AG08395 (cell line): ENCODE data around the gene VWCE.

Source experiments
- DNase-seq: peaks from one replicate; pipeline ENCODE4 v3.0.0; 2012; ENCODE audit warnings: mixed read lengths, low spot score

VWCE gene

GRCh38 chr11:61294717-61295595 is at the start of gene VWCE:
VWCE (minus strand) TSS chr11:61295316; CDS start chr11:61295037, 279 bp downstream.
- DNase-seq, result peak; percentile 64

- no peak for DNase-seq
Observed at GRCh38 chr11:61343792-61344745, 49.0 kb upstream of the VWCE start.

GRCh38 chr11:61342207-61342803 is 47.2 kb upstream of the VWCE start:
- DNase-seq, result no peak

GRCh38 chr11:61341706-61342105 is 46.6 kb upstream of the VWCE start:
- DNase-seq, result no peak

DNA sequence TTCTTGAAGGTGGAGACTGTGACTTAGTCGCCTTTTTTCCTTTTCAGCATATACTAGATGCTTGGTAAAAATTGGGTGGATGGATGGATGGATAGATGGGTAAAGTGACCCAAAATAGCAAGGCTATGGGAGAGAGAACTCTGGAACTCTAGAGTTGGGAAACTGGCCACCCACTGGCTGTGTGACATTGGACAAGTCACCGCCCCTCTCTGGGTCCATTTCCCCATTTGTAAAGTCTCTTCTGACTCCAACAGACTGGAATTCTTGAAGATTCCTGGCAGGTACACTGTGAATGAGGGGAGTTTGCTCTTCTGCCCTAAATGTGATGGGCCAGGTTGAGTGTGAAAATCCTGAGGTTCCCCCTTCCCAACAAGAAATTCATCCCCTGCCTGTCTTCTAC is 45.9 kb upstream of the VWCE start:
- no peak for DNase-seq

DNA sequence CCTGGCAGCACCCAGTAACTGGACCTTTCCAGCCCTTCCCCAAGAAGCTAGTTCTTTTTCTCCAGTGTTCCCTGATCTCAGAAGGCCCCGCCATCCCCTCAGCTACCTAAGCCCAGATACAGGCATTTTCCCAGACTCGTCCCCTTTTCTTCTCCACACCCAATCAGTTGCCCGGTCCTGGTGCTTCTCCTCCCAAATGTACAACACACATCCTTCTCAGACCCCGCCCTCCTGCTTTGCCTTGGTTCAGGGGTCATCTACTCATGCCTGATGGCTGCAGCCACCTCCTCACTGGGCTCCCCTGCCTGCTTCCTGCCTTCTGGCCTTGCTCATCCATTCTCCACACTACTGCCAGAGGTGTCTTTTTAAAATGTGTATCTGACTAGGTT is 44.4 kb upstream of the VWCE start:
- no peak for DNase-seq

- DNase-seq, result no peak
Observed at GRCh38 chr11:61338783-61339489, 43.8 kb upstream of the VWCE start.

DNA sequence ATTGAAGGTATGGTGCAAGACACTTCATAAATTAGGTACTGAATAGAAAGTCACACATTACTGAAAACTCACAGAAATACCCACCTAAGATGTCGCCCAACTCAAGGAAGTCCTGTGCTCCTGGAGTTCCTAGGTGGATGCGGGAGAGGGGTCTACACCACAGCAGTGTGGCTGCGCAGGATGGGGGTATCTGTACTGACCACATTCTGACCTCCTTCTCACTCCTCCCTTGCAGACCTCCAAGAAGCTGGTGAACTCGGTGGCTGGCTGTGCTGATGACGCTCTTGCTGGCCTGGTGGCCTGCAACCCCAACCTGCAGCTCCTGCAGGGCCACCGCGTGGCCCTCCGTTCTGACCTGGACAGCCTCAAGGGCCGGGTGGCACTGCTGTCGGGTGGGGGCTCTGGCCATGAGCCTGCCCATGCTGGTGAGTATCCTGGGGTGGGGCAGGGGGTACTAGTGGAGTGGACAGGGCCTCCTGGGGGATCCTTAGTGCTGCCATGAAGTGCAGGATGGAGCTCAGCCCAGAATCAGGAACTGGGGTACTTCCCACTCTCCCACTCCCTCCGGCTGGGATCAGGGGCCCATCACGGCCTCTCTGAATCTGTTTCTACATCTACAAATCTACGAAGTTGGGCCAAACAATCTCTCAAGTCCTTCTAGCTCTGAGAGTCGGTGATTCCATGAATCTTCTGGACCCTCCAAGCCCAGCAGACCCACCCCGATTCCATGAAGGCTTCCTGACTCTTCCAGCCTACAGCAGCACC is 42.8 kb upstream of the VWCE start:
- no peak for DNase-seq

DNA sequence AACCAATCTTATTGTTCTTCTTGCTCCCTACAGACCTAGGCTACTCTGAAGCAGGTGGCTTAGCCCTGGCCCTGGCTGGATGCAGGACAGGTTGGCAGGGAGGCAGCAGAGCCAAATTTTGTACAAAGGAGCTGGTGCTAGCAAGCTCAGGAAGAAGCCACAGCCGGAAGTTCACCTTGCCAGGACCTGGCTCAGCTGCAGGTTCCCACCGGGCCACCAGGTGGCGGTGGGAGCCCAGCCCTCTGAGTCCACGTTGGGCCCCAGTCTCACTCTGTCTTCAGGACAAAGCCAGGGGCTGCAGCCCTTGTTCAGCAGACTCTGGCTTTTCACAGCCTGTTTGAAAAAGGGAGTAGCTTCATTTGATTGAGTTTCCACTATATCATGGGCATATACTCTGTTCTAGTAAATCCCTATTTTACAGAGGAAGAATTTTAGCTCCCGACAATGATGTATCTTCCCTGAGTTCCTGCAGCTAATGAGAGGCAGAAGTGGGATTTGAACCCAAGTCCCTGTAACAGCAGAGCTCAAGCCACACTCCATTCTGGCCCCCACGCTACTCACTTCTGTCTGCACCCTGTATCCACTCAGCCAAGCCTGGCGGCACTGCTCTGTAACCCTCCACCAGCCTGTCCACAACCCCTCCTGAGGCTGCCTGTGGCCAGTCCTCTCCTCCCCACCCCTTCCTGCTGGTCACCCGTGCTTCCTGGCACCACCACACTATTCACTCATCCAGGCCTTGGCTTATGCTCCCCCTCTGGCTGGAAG is 41.2 kb upstream of the VWCE start:
- peak; percentile 84 for DNase-seq

DNA sequence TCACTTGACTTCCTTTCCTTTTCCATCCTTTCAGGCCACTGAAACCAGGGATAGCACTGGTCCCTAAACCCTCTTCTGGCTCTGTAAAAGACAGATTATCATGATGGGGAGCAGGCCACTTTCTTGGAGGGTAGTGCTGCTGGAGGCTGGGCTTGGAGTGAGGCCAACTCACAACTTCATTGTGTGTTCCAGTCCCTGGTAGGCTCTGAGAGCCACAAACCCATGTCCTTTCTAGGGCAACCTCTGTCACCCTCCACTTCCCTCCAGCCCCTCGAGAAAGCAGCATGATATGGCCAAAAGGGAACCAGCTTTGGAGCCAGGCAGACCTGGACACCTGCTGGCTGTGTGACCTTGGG is 40.2 kb upstream of the VWCE start:
- no peak for DNase-seq

DNA sequence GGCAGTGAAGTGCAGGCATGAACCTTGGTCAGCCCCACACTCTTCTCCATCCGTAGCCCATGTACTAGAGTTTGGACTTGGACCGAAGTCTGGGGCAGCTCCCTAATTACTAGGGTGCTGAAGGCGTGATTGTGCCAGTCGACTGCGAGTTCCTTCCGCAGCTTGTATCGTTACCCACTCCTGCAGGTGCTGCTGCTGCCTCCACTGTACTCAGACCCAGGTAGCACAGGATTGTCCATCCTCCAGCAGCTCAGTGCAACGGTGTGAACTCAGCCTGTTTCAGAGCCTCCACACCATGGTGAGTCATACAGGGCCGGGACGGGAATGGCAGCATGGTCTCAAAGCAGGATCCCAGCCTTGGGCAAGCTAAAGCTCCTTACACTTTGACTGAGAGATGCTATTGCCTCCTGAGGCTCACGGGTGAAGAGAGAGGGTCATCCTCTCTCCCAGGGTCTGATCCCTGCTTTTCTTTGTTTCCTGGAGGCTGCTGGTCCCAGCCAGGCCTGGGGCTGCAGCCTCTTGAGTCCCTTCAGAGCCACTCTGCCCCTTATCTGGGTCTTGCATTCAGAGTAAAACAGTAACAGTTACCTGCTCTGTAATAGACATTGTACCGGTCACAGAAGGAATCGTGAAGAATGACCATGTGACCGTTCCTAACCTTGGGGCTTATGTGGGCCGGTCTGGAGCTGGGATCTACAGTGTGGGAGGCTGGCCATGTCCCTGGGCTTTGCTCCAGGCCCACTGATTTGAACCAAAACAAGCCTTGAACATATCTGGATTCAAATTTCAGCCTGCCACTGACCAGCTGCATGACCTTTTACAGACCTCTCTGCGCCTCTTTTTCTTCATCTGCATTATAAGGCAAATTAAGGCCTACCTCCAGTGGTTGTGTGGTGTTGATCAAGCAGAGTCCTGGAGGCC is 39.6 kb upstream of the VWCE start:
- no peak for DNase-seq

DNA sequence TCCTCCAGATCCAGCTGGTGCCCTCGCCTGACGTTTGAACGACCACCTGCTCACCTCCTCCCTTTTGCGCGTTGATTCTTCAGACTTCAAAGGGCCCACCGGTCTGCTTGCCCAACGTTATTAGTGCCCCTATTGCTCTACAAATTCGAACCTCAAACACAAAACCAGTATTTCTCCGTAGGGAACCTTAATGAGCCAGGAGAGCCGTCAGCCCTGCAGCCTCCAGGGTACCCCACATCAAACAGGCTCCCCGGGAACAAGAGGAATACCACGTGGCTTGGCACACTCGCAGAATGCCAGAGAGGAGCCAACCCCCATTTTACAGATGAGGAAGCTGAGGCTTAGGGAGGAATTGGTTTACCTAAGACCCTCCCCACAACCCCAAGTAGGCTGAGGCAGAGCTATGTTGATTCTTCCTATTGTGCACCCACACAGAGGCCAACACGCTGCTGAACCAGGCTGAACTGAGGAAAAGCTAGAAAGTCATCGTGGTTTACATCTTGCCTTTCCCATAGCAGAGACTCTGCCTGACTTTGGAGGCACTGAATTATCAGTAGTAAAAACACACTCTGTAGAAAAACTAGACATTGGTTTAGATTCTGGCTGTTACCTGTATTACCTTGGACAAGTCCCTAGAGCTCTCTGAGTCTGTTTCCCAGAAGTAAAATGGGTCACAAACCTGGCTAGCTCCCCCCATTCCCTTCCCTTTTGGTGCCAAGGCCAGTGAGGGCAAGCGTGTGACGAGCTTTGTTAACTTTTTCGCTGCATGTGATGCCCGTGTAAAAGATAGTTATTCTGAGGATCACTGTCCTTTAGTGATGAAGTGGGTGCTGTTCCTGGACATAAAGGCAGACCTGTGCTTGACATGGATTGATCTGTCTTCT is 38.7 kb upstream of the VWCE start:
- no peak for DNase-seq

- peak; percentile 94 for DNase-seq
Observed at GRCh38 chr11:61332797-61333549, 37.9 kb upstream of the VWCE start, which contains the start of the genes DDB1 and TKFC. DDB1 (minus strand) TSS chr11:61333105; CDS start chr11:61332968, 137 bp downstream. TKFC (plus strand) TSS chr11:61333228; CDS start chr11:61334729, 1,501 bp downstream.

- DNase-seq, result peak; percentile 59
Observed at GRCh38 chr11:61332281-61332796, 37.2 kb upstream of the VWCE start.

- DNase-seq, result no peak
Observed at GRCh38 chr11:61331651-61332050, 36.5 kb upstream of the VWCE start.

GRCh38 chr11:61329871-61330270 is 34.8 kb upstream of the VWCE start:
- DNase-seq, result no peak

GRCh38 chr11:61328351-61328750 is 33.2 kb upstream of the VWCE start:
- DNase-seq, result no peak
